Kidney epithelial cell (primary cell): ENCODE results near the gene CD81. TPM values are rescaled to one million over a fixed set of nuclear protein-coding genes. Genes with fewer than 3 reads are reported as not detected.
A peak's percentile ranks its signal among the peaks of the same experiment; 100 is the strongest.

Source experiments
- DNase-seq: peaks from one replicate; pipeline ENCODE4 v3.0.0-alpha.2; 2010; ENCODE audit warnings: low read depth
- H3K27me3 ChIP-seq: 2 replicates; pipeline ENCODE4 v1.6.0; 2011; ENCODE audit warnings: low read length; ENCODE audit not compliant: control insufficient read depth, insufficient read depth
- H3K36me3 ChIP-seq: 2 replicates; pipeline ENCODE4 v1.5.1; 2011; ENCODE audit warnings: low read length; ENCODE audit not compliant: control insufficient read depth, insufficient read depth
- H3K4me3 ChIP-seq: 2 replicates; pipeline ENCODE4 v1.5.1; 2011; ENCODE audit warnings: low read depth, mild to moderate bottlenecking, control low read depth, low read length
- CTCF ChIP-seq: IDR thresholded peaks from 2 replicates; pipeline ENCODE4 v1.5.1; 2011; ENCODE audit warnings: mild to moderate bottlenecking, moderate library complexity, low read length, control low read depth, inconsistent platforms; ENCODE audit not compliant: insufficient read depth, poor library complexity, severe bottlenecking
- total RNA-seq: library from RNA; depleted of rRNA; stranded (reverse); fragments of >200 nt; gene quantifications from 2 replicates; pipeline ENCODE4 v1.2.3, GENCODE V29; 2015

The CD81 gene
- total RNA-seq, 1 donor from 2014 or later = 216 TPM

- no peak for DNase-seq
- no peak overlapping the region for H3K4me3 ChIP-seq
- no peaks in the 10 kb centered on the region for H3K27me3 ChIP-seq
- no peak for TF ChIP-seq CTCF
- peaks cover 4% of the 10 kb centered on the region for H3K36me3 ChIP-seq
Measured at GRCh38 chr11:2398664-2399355, 21.7 kb downstream of the CD81 start.

- DNase-seq = no peak
- peaks cover 5% of the 10 kb centered on the region for H3K36me3 ChIP-seq
- no peaks in the 10 kb centered on the region for H3K27me3 ChIP-seq
- TF ChIP-seq CTCF = no peak
- H3K4me3 ChIP-seq = peak overlapping the region; percentile 73
Measured at GRCh38 chr11:2399488-2400068, 22.5 kb downstream of the CD81 start.

- Histone ChIP-seq H3K36me3 (peaks cover 5% of the 10 kb centered on the region), H3K27me3 (no peaks in the 10 kb centered on the region), H3K4me3 (peak within 1 kb of the TSS; percentile 94)
- TF ChIP-seq CTCF = peak; percentile 97
- DNase-seq = peak; percentile 99
Measured at GRCh38 chr11:2400069-2400761, 23.1 kb downstream of the CD81 start, which contains the start of gene TSSC4. Gene TSSC4, plus strand, starts transcription at chr11:2400750. Its CDS starts 1,884 bp downstream, at chr11:2402634.

GRCh38 chr11:2400762-2401435 lies 23.8 kb downstream of the CD81 start:
- no peak for TF ChIP-seq CTCF
- peak overlapping the region; percentile 94 for H3K4me3 ChIP-seq
- H3K27me3 ChIP-seq = peaks cover 3% of the 10 kb centered on the region
- DNase-seq = no peak
- peaks cover 3% of the 10 kb centered on the region for H3K36me3 ChIP-seq

GRCh38 chr11:2401436-2401984 lies 24.4 kb downstream of the CD81 start:
- Histone ChIP-seq H3K36me3 (peaks cover 3% of the 10 kb centered on the region), H3K27me3 (peaks cover 6% of the 10 kb centered on the region), H3K4me3 (peak overlapping the region; percentile 94)
- TF ChIP-seq CTCF = no peak
- no peak for DNase-seq
